HCT116 (cell line): ENCODE results near the gene GGPS1. TPM values are rescaled to one million over a fixed set of nuclear protein-coding genes. Genes with fewer than 3 reads are reported as not detected.

ENCODE experiments used
- ATAC-seq: fragments of 200-7000 bp; cut with Tn5 transposase; 2 replicates; pipeline ENCODE4 v1.9.1; 2020; ENCODE audit warnings: mild to moderate bottlenecking, moderate library complexity
- BruUV-seq: library from RNA; stranded (reverse); fragments of 400-500 nt; replicated peaks from 2 replicates; lab custom pipeline; 2021; lab: Mats Ljungman, UMichigan
- CTCF ChIA-PET: fragments of 300-600 bp; sonication (Branson Sonifier 250); formaldehyde crosslinking; loops from one replicate; lab custom pipeline; 2021; ENCODE audit warnings: antibody characterized with exemption; lab: Charles Lee
- POLR2A ChIA-PET: fragments of 300-600, 350-600 bp; sonication (Branson Sonifier 250); formaldehyde crosslinking; loops from one replicate; lab custom pipeline; 2021; ENCODE audit warnings: antibody characterized with exemption; lab: Charles Lee
- RAD21 ChIA-PET, 2 experiments: fragments of 300-600 bp; sonication (Branson Sonifier 250); formaldehyde crosslinking; loops; one replicate each; lab custom pipeline; 2023; ENCODE audit warnings: low total read pairs in 2 of 2; ENCODE audit not compliant: uncharacterized antibody in 2 of 2, unreplicated experiment in 2 of 2, low non-redundant PET in 1 of 2; lab: Charles Lee
- DNase-seq: peaks from one replicate; pipeline ENCODE4 v3.0.0-alpha.2; 2010; ENCODE audit warnings: low read depth, low spot score
- H2AFZ ChIP-seq: fragments of 200-600 bp; shearing (Covaris generic), sonication (generic); 2 replicates; pipeline ENCODE4 v1.6.1; 2017; ENCODE audit warnings: low read depth, mixed run types, mixed read lengths, antibody characterized with exemption, low read length; ENCODE audit not compliant: poor library complexity, severe bottlenecking
- H3K27ac ChIP-seq: 2 replicates; pipeline ENCODE4 v1.5.1; 2012; ENCODE audit warnings: low read depth, low read length
- H3K27me3 ChIP-seq: fragments of 200-600 bp; sonication (generic); 2 replicates; pipeline ENCODE4 v1.6.1; 2016; ENCODE audit warnings: mixed run types, low read length, mixed read lengths; ENCODE audit not compliant: insufficient read depth
- H3K36me3 ChIP-seq, 2 experiments: fragments of 200-500 bp in 1 of 2; fragments of 200-600 bp in 1 of 2; sonication (Bioruptor generic) in 1 of 2; sonication (generic) in 1 of 2; 2 replicates each; pipeline versions ENCODE4 v1.5.1 to v1.6.1; 2014 to 2016; ENCODE audit warnings: low read length in 2 of 2, inconsistent platforms in 1 of 2, mixed read lengths in 1 of 2, mixed run types in 1 of 2; ENCODE audit not compliant: insufficient read depth in 2 of 2, control insufficient read depth in 1 of 2
- H3K4me1 ChIP-seq, 2 experiments: fragments of 200-600 bp in 1 of 2; sonication (generic) in 1 of 2; 2 replicates each; pipeline versions ENCODE4 v1.5.1 to v1.6.1; 2012 to 2017; ENCODE audit warnings: low read length in 2 of 2, inconsistent platforms in 1 of 2, mild to moderate bottlenecking in 1 of 2, mixed read lengths in 1 of 2, mixed run types in 1 of 2, moderate library complexity in 1 of 2; ENCODE audit not compliant: insufficient read depth in 2 of 2, control insufficient read depth in 1 of 2
- H3K4me2 ChIP-seq: fragments of 200-600 bp; sonication (generic); 2 replicates; pipeline ENCODE4 v1.6.1; 2017; ENCODE audit warnings: mixed run types, low read length, mixed read lengths
- H3K4me3 ChIP-seq, 2 experiments: fragments of 200-600 bp in 1 of 2; sonication (generic) in 1 of 2; replicated peaks in 1 of 2; 2 replicates each; pipeline ENCODE4 v1.5.1; 2011 to 2016; ENCODE audit warnings: low read length in 2 of 2, control low read depth in 1 of 2, low read depth in 1 of 2, mild to moderate bottlenecking in 1 of 2, mixed read lengths in 1 of 2, mixed run types in 1 of 2
- H3K79me2 ChIP-seq: fragments of 200-600 bp; sonication (generic); 2 replicates; pipeline ENCODE4 v1.6.1; 2017; ENCODE audit warnings: mild to moderate bottlenecking, mixed run types, low read length, moderate library complexity, mixed read lengths; ENCODE audit not compliant: insufficient read depth
- H3K9ac ChIP-seq: fragments of 200-600 bp; sonication (generic); 2 replicates; pipeline ENCODE4 v1.6.1; 2016; ENCODE audit warnings: low read length, mixed read lengths
- H3K9me2 ChIP-seq: fragments of 200-600 bp; sonication (generic), shearing (Covaris generic); 2 replicates; pipeline ENCODE4 v1.6.1; 2017; ENCODE audit warnings: mixed run types, mild to moderate bottlenecking, moderate library complexity; ENCODE audit not compliant: insufficient read depth
- H3K9me3 ChIP-seq, 2 experiments: fragments of 200-500 bp in 1 of 2; fragments of 200-600 bp in 1 of 2; sonication (Bioruptor generic) in 1 of 2; sonication (generic) in 1 of 2; 2 replicates each; pipeline ENCODE4 v1.6.1; 2014 to 2017; ENCODE audit warnings: low read length in 2 of 2, mixed read lengths in 2 of 2, inconsistent platforms in 1 of 2, low read depth in 1 of 2, mild to moderate bottlenecking in 1 of 2, mixed run types in 1 of 2, moderate library complexity in 1 of 2; ENCODE audit not compliant: control insufficient read depth in 1 of 2, insufficient read depth in 1 of 2
- H4K20me1 ChIP-seq: fragments of 200-600 bp; sonication (generic), shearing (Covaris generic); 2 replicates; pipeline ENCODE4 v1.6.1; 2017; ENCODE audit warnings: mixed run types, mild to moderate bottlenecking, moderate library complexity; ENCODE audit not compliant: insufficient read depth
- CBX3 ChIP-seq: IDR thresholded peaks from 2 replicates; pipeline ENCODE4 v1.6.1; 2012; ENCODE audit warnings: low read depth
- CEBPB ChIP-seq: IDR thresholded peaks from 2 replicates; pipeline ENCODE4 v1.6.1; 2012; ENCODE audit warnings: low read depth
- EGR1 ChIP-seq: IDR thresholded peaks from 2 replicates; pipeline ENCODE4 v1.6.1; 2012; ENCODE audit warnings: low read depth
- ELF1 ChIP-seq: IDR thresholded peaks from 2 replicates; pipeline ENCODE4 v1.6.1; 2012; ENCODE audit warnings: low read depth, borderline replicate concordance
- JUND ChIP-seq: IDR thresholded peaks from 2 replicates; pipeline ENCODE4 v1.6.1; 2012
- POLR2AphosphoS5 ChIP-seq: IDR thresholded peaks from 2 replicates; pipeline ENCODE4 v1.6.1; 2011; ENCODE audit warnings: mild to moderate bottlenecking, low read depth, low read length, moderate library complexity
- REST ChIP-seq: IDR thresholded peaks from 2 replicates; pipeline ENCODE4 v1.6.1; 2012; ENCODE audit warnings: low read depth
- SIN3A ChIP-seq: IDR thresholded peaks from 2 replicates; pipeline ENCODE4 v1.6.1; 2012; ENCODE audit warnings: low read depth
- SP1 ChIP-seq: IDR thresholded peaks from 2 replicates; pipeline ENCODE4 v1.6.1; 2012; ENCODE audit warnings: low read depth
- SRF ChIP-seq: IDR thresholded peaks from 2 replicates; pipeline ENCODE4 v1.6.1; 2012; ENCODE audit warnings: low read depth
- YY1 ChIP-seq: IDR thresholded peaks from 2 replicates; pipeline ENCODE4 v1.6.1; 2011; ENCODE audit warnings: low read length, low read depth, moderate library complexity, mild to moderate bottlenecking; ENCODE audit not compliant: insufficient replicate concordance; ENCODE audit errors: extremely low read depth
- ZFX ChIP-seq: fragments of 450-650 bp; IDR thresholded peaks from 2 replicates; pipeline ENCODE4 v1.6.1; 2017
- ZNF274 ChIP-seq: fragments of 200-500 bp; sonication (Bioruptor generic); IDR thresholded peaks from 2 replicates; pipeline ENCODE4 v1.6.1; 2014; ENCODE audit warnings: mild to moderate bottlenecking, low read depth, low read length, inconsistent platforms
- intact Hi-C: fragments of 100-400 bp; cut with micrococcal nuclease; formaldehyde crosslinking; loops from 2 replicates; pipeline ENCODE4 v1.10.0; 2022
- total RNA-seq: library from RNA; stranded (reverse); gene quantifications from one replicate; pipeline ENCODE4 v1.2.1, GENCODE V29; 2021; ENCODE audit not compliant: unreplicated experiment
- TF ChIP-seq, protein P1 (sequence below), 3 experiments: fragments of 200-600 bp in 1 of 3; sonication (generic) in 1 of 3; IDR thresholded peaks in 2 of 3; conservative IDR thresholded peaks in 1 of 3; 2 replicates each; pipeline ENCODE4 v1.5.1; 2012 to 2017; ENCODE audit warnings: low read depth in 2 of 3, low read length in 2 of 3, antibody characterized with exemption in 1 of 3, borderline replicate concordance in 1 of 3, control low read depth in 1 of 3, mild to moderate bottlenecking in 1 of 3, mixed read lengths in 1 of 3, mixed run types in 1 of 3, moderate library complexity in 1 of 3; ENCODE audit not compliant: insufficient read depth in 1 of 3
- TF ChIP-seq, protein P2 (sequence below): IDR thresholded peaks from 2 replicates; pipeline ENCODE4 v1.6.1; 2011; ENCODE audit warnings: mild to moderate bottlenecking, low read length, moderate library complexity; ENCODE audit not compliant: insufficient replicate concordance; ENCODE audit errors: extremely low read depth

Gene GGPS1
- total RNA-seq, 1 experiment from 2014 or later: 30.6 TPM

GRCh38 chr1:235342471-235342870 is 14.1 kb downstream of the GGPS1 start:
- Histone ChIP-seq H3K9me3 (no peaks in the 10 kb centered on the region), H3K9me2 (no peaks in the 10 kb centered on the region), H3K4me1 (no peaks in the 10 kb centered on the region), H2AFZ (no peak overlapping the region), H3K27ac (no peak overlapping the region), H3K79me2 (no peaks in the 10 kb centered on the region), H3K4me2 (no peak overlapping the region), H4K20me1 (no peaks in the 10 kb centered on the region), H3K4me3 (no peak overlapping the region), H3K9ac (no peak overlapping the region), H3K36me3 (peaks cover 0 to 5% of the 10 kb centered on the region in 2 experiments; a peak in 1 of 4 replicates), H3K27me3 (no peaks in the 10 kb centered on the region)
- no peak for TF ChIP-seq ZFX
- no peak for TF ChIP-seq SP1
- no peak for TF ChIP-seq ZNF274
- no peak for TF ChIP-seq CEBPB
- TF ChIP-seq CBX3: no peak
- no peak for TF ChIP-seq ELF1
- no peak for TF ChIP-seq REST
- no peak for TF ChIP-seq SIN3A
- TF ChIP-seq JUND: no peak
- no peak for TF ChIP-seq SRF
- TF ChIP-seq, protein P1, sequence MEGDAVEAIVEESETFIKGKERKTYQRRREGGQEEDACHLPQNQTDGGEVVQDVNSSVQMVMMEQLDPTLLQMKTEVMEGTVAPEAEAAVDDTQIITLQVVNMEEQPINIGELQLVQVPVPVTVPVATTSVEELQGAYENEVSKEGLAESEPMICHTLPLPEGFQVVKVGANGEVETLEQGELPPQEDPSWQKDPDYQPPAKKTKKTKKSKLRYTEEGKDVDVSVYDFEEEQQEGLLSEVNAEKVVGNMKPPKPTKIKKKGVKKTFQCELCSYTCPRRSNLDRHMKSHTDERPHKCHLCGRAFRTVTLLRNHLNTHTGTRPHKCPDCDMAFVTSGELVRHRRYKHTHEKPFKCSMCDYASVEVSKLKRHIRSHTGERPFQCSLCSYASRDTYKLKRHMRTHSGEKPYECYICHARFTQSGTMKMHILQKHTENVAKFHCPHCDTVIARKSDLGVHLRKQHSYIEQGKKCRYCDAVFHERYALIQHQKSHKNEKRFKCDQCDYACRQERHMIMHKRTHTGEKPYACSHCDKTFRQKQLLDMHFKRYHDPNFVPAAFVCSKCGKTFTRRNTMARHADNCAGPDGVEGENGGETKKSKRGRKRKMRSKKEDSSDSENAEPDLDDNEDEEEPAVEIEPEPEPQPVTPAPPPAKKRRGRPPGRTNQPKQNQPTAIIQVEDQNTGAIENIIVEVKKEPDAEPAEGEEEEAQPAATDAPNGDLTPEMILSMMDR (IDR thresholded peaks at IDR 0.05 in 2 of 3, conservative IDR thresholded peaks at IDR 0.05 in 1 of 3; ENCODE audit: borderline replicate concordance in 1 of 3, insufficient read depth in 1 of 3, low read depth in 2 of 3, low read length in 2 of 3): no peak
- no peak for TF ChIP-seq EGR1
- TF ChIP-seq POLR2AphosphoS5: no peak
- no peak for TF ChIP-seq YY1
- TF ChIP-seq, protein P2, sequence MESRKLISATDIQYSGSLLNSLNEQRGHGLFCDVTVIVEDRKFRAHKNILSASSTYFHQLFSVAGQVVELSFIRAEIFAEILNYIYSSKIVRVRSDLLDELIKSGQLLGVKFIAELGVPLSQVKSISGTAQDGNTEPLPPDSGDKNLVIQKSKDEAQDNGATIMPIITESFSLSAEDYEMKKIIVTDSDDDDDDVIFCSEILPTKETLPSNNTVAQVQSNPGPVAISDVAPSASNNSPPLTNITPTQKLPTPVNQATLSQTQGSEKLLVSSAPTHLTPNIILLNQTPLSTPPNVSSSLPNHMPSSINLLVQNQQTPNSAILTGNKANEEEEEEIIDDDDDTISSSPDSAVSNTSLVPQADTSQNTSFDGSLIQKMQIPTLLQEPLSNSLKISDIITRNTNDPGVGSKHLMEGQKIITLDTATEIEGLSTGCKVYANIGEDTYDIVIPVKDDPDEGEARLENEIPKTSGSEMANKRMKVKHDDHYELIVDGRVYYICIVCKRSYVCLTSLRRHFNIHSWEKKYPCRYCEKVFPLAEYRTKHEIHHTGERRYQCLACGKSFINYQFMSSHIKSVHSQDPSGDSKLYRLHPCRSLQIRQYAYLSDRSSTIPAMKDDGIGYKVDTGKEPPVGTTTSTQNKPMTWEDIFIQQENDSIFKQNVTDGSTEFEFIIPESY: no peak
- ATAC-seq (no peak), DNase-seq (no peak)
- intact Hi-C loops: no loop called here
- RAD21 ChIA-PET: no interaction called here
- POLR2A ChIA-PET: no interaction called here
- CTCF ChIA-PET: no interaction called here
- TSS peak; percentile 39 for BruUV-seq
